ENCODE measurements around the gene TRIM23.

TRIM23 gene

GRCh38 chr5:65640240-65640639 is 16.1 kb upstream of the TRIM23 start:
- Histone ChIP-seq H3K36me3 (replicated peaks; ENCODE audit: low read depth, low read length) (no peaks in the 10 kb centered on the region), H3K9me3 (ENCODE audit: insufficient read depth, low read length) (no peaks in the 10 kb centered on the region), H3K4me1 (ENCODE audit: low read length) (no peaks in the 10 kb centered on the region), H4K20me1 (ENCODE audit: insufficient read depth, low read length) (no peaks in the 10 kb centered on the region), H3K9ac (ENCODE audit: low read length) (no peak overlapping the region), H3K27ac (ENCODE audit: low read length) (no peak overlapping the region), H3K27me3 (ENCODE audit: low read depth, low read length) (no peaks in the 10 kb centered on the region), H3K79me2 (ENCODE audit: low read length) (no peaks in the 10 kb centered on the region), H2AFZ (ENCODE audit: low read depth, low read length) (no peak overlapping the region), H3K4me2 (ENCODE audit: low read length) (no peak overlapping the region), H3K4me3 (ENCODE audit: low read length) (no peak overlapping the region)
- TF ChIP-seq EZH2phosphoT487 (IDR thresholded peaks at IDR 0.05; ENCODE audit: low read depth), result no peak
- TF ChIP-seq, protein P1, sequence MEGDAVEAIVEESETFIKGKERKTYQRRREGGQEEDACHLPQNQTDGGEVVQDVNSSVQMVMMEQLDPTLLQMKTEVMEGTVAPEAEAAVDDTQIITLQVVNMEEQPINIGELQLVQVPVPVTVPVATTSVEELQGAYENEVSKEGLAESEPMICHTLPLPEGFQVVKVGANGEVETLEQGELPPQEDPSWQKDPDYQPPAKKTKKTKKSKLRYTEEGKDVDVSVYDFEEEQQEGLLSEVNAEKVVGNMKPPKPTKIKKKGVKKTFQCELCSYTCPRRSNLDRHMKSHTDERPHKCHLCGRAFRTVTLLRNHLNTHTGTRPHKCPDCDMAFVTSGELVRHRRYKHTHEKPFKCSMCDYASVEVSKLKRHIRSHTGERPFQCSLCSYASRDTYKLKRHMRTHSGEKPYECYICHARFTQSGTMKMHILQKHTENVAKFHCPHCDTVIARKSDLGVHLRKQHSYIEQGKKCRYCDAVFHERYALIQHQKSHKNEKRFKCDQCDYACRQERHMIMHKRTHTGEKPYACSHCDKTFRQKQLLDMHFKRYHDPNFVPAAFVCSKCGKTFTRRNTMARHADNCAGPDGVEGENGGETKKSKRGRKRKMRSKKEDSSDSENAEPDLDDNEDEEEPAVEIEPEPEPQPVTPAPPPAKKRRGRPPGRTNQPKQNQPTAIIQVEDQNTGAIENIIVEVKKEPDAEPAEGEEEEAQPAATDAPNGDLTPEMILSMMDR (IDR thresholded peaks at IDR 0.05; ENCODE audit: low read depth, low read length), result no peak

DNA sequence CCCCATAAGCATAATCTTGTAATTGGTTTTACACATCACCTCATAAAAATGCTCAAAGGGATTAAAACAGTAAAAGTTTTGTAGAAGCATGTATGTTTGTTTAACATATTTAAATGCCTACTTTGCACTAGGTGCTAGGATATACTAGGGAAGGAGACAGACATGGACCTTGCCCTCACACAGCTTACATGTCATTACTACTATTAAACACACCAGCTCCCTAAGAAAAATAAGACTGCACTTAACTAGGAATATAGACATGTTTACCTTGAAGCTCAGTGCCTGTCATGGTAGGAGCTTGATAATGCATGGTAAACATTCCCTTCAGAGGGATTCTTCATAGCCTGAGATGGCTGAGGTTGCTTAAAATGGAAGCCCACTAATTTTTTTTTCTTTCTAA is 6.8 kb upstream of the TRIM23 start:
- Histone ChIP-seq H3K27me3 (ENCODE audit: low read depth, low read length) (no peaks in the 10 kb centered on the region), H3K9me3 (ENCODE audit: insufficient read depth, low read length) (no peaks in the 10 kb centered on the region), H3K27ac (ENCODE audit: low read length) (no peak overlapping the region), H2AFZ (ENCODE audit: low read depth, low read length) (no peak overlapping the region), H3K36me3 (replicated peaks; ENCODE audit: low read depth, low read length) (no peaks in the 10 kb centered on the region), H4K20me1 (ENCODE audit: insufficient read depth, low read length) (no peaks in the 10 kb centered on the region), H3K4me3 (ENCODE audit: low read length) (no peak overlapping the region), H3K79me2 (ENCODE audit: low read length) (peaks cover 20% of the 10 kb centered on the region), H3K4me2 (ENCODE audit: low read length) (no peak overlapping the region), H3K4me1 (ENCODE audit: low read length) (peaks cover 2% of the 10 kb centered on the region; the same call in 1 of the 2 replicates), H3K9ac (ENCODE audit: low read length) (no peak overlapping the region)
- TF ChIP-seq, protein P1 (IDR thresholded peaks at IDR 0.05; ENCODE audit: low read depth, low read length), result no peak

- Histone ChIP-seq H4K20me1 (ENCODE audit: insufficient read depth, low read length) (no peaks in the 10 kb centered on the region), H3K27me3 (ENCODE audit: low read depth, low read length) (no peaks in the 10 kb centered on the region), H3K4me3 (ENCODE audit: low read length) (peak overlapping the region; percentile 96), H3K79me2 (ENCODE audit: low read length) (peaks cover 51% of the 10 kb centered on the region), H3K4me2 (ENCODE audit: low read length) (peak overlapping the region; percentile 82), H2AFZ (ENCODE audit: low read depth, low read length) (no peak overlapping the region; the same call in 1 of the 2 replicates), H3K4me1 (ENCODE audit: low read length) (peaks cover 14% of the 10 kb centered on the region), H3K9me3 (ENCODE audit: insufficient read depth, low read length) (no peaks in the 10 kb centered on the region), H3K9ac (ENCODE audit: low read length) (peak overlapping the region; percentile 89), H3K27ac (ENCODE audit: low read length) (no peak overlapping the region), H3K36me3 (replicated peaks; ENCODE audit: low read depth, low read length) (no peaks in the 10 kb centered on the region)
- TF ChIP-seq, protein P1 (IDR thresholded peaks at IDR 0.05; ENCODE audit: low read depth, low read length), result no peak
- TF ChIP-seq EZH2phosphoT487 (IDR thresholded peaks at IDR 0.05; ENCODE audit: low read depth), result no peak
Observed at GRCh38 chr5:65625743-65626142, 1.6 kb upstream of the TRIM23 start.

DNA sequence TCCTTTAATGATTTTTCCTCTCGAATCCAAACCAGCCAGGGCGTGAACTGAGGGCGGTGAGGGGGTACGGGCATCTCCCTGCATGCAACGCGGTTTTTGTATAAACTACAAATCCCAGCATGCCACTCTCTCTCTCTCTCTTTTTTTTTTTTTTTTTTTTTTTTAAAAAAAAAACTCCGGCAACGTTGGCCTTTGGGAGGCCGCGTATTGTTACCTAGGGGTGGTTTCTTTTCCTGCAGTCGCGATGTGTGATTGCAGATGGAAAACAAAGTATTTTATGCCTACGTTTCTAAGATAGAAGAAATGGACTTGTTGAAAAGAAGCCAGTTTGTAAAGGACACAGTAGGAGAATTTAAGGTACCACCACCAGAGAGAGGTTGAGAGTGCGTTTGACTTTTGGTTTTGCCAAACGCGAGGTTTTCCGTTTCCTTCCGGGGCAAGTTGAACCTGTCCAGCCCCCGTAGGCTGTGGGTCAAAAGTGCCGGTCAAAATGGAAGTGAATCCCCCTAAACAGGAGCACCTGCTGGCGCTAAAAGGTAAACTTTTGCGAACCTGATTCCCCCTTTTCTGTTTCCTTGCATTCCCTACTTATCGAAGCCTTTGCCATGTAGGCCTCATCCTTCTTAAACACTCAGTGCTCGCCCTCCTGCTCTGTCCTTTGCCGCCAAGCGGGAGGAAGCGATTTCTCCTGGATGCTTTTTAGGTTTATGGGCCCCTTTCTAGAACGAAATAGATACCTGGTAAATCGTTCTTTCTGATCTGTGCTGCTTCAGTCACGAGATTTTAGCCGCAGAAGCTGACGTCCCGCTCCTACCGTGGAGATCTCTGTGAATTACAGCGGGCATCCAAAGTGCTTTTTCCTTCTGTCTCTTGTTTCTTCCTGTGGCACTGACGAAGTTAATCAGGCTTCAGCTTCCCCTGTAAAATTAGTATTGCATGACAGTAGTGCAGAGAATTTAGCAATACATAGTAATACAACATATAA is 730 bp upstream of the TRIM23 start, which contains the start of the genes SHLD3 and TRAPPC13:
TSS of gene SHLD3 (plus strand) at position 457 of the 985 bp plus-strand sequence. CDS start 4,561 bp downstream, outside the sequence.
TSS of gene TRAPPC13 (plus strand) at position 457 of the 985 bp plus-strand sequence. CDS start at position 491, 34 bp downstream.
- Histone ChIP-seq H3K4me1 (ENCODE audit: low read length) (peaks cover 14% of the 10 kb centered on the region), H3K9me3 (ENCODE audit: insufficient read depth, low read length) (no peaks in the 10 kb centered on the region), H3K4me3 (ENCODE audit: low read length) (peak within 1 kb of the TSS; percentile 96), H3K27me3 (ENCODE audit: low read depth, low read length) (no peaks in the 10 kb centered on the region), H3K36me3 (replicated peaks; ENCODE audit: low read depth, low read length) (no peaks in the 10 kb centered on the region), H3K4me2 (ENCODE audit: low read length) (peak within 1 kb of the TSS; percentile 91), H2AFZ (ENCODE audit: low read depth, low read length) (peak within 1 kb of the TSS; percentile 92), H3K27ac (ENCODE audit: low read length) (peak within 1 kb of the TSS; percentile 84), H4K20me1 (ENCODE audit: insufficient read depth, low read length) (no peaks in the 10 kb centered on the region), H3K9ac (ENCODE audit: low read length) (peak within 1 kb of the TSS; percentile 89), H3K79me2 (ENCODE audit: low read length) (peaks cover 51% of the 10 kb centered on the region)
- TF ChIP-seq EZH2phosphoT487 (IDR thresholded peaks at IDR 0.05; ENCODE audit: low read depth), result no peak
- TF ChIP-seq, protein P1 (IDR thresholded peaks at IDR 0.05; ENCODE audit: low read depth, low read length), result no peak

Measured in OCI-LY3 (cell line).